Astrocyte of the cerebellum (primary cell): Measurements from ENCODE around the gene NOM1.

ENCODE experiments used
- DNase-seq: peaks from one replicate; pipeline ENCODE4 v3.0.0-alpha.2; 2011; ENCODE audit warnings: low read depth
- H3K4me3 ChIP-seq: 2 replicates; pipeline ENCODE4 v1.5.1; 2011; ENCODE audit warnings: mild to moderate bottlenecking, low read depth, low read length, moderate library complexity
- in situ Hi-C: cut with HindIII; loops from 2 replicates; pipeline ENCODE4 v1.10.0; 2017; ENCODE audit warnings: low sequenced_read_pairs
- TF ChIP-seq, protein P1 (sequence below): IDR thresholded peaks from 2 replicates; pipeline ENCODE4 v1.5.1; 2012; ENCODE audit warnings: low read length, low read depth, moderate library complexity, mild to moderate bottlenecking; ENCODE audit errors: missing control alignments

The NOM1 gene

DNA sequence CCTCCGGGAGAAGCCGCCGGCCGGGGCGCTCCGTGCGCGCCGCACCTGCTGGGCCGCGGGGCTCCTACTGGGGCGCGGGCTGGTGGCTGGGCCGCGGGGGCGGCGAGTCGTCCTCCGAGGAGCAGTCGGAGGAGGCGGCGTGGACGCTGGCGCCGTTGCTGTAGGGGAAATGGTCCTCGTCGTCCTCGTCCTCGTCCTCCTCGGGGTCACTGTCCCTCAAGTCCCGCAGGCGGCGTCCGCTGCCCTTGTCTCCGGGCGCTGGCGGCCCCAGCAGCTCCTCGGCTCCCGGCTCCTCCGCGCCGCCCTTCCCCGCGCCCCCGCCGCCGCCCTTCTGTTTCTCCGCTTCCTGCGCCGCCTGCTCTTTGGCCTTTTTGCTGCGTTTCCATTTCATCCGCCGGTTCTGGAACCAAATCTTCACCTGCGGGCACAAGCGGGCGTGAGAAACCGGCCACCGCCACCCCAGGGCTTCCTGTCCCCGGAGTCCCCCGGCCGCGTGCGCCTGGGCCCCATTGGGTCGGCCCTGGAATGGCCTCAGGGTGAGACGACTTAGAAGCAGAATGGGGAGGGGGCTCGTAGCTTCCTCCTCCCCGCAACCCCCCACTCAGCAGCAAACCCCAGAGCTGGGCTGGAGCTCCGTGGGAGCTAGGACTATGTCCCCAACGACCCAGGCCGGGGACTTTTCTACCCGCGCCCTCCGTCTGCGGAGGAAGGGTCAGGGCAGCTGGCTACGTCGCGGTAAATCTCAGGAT lies 56.1 kb downstream of the NOM1 start:
- DNase-seq, result no peak
- TF ChIP-seq, protein P1, sequence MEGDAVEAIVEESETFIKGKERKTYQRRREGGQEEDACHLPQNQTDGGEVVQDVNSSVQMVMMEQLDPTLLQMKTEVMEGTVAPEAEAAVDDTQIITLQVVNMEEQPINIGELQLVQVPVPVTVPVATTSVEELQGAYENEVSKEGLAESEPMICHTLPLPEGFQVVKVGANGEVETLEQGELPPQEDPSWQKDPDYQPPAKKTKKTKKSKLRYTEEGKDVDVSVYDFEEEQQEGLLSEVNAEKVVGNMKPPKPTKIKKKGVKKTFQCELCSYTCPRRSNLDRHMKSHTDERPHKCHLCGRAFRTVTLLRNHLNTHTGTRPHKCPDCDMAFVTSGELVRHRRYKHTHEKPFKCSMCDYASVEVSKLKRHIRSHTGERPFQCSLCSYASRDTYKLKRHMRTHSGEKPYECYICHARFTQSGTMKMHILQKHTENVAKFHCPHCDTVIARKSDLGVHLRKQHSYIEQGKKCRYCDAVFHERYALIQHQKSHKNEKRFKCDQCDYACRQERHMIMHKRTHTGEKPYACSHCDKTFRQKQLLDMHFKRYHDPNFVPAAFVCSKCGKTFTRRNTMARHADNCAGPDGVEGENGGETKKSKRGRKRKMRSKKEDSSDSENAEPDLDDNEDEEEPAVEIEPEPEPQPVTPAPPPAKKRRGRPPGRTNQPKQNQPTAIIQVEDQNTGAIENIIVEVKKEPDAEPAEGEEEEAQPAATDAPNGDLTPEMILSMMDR, result no peak
- no peak overlapping the region for H3K4me3 ChIP-seq
- in situ Hi-C loops, result no loop called here

DNA sequence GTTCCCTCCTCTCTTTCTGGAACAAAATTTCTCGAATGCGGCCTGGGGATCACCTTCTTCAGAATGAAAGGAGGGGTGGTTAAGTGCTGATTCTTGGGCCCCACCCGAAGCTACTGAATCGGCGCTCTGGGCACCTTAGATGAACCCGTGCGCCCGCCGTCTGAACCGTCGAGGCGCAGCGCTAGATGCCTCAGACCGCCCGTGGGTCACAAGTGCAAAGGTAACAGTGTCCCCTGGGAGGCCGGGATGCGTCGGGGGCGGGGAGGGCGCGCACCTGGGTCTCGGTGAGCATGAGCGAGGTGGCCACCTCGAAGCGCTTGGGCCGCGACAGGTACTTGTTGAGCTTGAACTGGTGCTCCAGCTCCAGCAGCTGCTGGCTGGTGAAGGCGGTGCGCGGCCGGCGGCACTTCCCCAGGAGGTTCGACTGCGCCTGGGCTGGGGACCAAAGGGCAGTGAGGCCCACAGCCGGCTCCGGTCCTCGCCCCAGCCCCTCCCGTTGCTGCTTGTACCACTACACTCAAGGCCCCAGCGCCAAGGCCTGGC lies 56.8 kb downstream of the NOM1 start:
- H3K4me3 ChIP-seq, result no peak overlapping the region
- in situ Hi-C loops, result no loop called here
- no peak for DNase-seq
- TF ChIP-seq, protein P1, result no peak

DNA sequence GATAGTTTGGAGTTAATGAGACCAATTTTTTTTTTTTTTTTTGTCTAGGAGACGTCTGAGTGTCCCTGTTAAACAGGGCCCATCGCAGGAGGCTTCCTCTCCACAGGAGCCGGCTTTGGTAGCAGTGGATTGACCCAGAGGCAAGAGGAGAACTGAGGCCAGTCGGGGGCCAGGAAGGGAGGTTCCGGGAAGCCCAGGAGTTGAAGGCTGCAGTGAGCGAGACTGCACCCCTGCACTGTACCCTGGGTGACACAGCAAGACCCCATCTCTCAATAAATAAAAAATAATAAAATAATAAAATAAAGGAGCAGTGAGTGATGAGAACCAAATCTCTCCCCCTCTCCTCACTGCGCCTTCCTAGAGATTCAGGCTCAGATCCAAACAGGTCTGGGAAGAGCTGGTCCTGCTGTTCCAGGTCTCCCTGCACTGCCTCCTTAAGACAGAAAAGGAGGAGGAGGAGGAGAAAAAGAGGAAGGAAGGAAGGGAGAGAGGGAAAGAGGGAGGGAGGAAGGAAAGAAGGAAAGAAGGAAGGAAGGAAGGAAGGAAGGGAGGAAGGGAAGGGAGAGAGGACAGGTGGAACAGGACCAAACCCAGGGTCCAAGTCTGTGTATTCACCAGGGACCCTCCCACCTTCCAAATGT lies 57.4 kb downstream of the NOM1 start:
- in situ Hi-C loops, result no loop called here
- no peak for DNase-seq
- no peak overlapping the region for H3K4me3 ChIP-seq
- TF ChIP-seq, protein P1, result no peak

DNA sequence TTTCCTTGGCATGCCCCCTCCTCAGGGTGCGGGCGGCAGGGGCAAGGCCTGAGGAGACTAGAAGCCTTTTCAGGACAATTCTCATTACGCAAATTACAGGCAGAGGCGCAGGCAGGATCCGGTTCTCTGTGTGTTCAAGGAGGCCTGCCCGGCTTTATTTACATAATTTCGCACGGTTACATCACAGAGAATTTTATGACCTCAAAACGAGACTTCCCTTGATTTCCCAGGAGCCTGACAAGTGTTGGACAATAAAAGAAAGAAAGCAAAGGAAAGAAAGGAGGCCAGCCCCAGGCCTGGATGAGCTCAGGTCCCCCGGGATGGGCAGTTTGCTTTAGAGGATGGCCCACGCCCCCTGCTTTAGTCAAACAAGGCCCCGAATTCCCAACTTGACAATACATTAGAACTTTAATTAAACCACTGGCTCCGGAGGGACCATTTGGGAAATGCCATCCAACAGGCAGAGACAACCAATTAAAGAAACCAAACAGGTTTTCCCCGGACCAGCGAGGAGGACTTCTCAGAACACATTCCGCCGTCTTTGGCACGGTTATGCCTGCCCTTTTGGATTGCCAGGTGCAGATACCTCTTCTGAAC lies 58.1 kb downstream of the NOM1 start:
- TF ChIP-seq, protein P1, result no peak
- DNase-seq, result no peak
- H3K4me3 ChIP-seq, result no peak overlapping the region
- in situ Hi-C loops, result no loop called here

DNA sequence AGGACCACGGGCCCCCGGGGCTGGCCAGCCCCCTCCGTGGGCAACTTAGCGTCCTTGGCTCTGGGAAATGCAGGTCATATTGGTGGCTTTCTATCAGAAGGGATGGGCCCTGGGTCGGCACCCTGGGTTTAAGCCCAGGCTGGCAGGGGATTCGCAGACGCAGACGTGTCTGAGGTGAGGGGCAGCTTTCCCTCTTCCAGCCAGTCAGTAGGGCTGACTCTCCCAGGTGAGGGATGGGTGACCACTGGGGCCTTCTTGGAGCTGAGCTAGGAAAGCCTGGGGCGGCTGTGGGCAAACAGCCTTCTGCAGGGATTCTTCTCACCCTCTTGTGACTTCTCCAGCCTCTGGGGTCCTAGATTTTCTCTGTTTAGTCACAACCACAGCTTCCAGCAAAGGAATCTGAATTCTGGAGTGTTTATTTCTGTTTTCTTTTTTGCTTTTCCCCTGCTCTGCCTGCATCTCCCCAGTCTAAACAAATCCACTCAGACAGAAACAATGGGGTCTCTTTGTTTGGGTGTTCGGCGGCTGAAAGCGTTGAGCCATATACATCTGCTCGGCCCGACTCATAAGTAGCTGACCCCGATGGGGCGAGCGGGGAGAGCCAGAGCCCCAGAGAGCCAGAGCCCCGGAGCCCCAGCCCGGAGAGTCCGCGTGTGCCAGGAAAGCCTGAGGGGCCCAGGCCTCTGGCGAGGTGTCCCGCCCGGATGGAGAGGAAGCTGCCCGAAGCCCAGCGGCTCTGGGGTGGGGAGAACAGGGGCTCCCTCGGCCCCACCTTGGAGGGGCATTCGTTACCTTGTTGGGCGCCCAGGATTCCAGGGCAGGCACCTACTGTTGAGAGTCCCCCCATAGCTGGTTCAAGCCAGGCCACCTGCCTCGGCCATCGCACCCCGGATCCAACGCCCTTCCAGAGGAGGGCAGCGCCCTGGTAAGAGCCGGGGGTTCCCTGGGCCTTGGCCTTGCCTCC lies 59.0 kb downstream of the NOM1 start:
- no peak overlapping the region for H3K4me3 ChIP-seq
- TF ChIP-seq, protein P1, result no peak
- no peak for DNase-seq
- in situ Hi-C loops, result no loop called here
